ENCODE results near the gene GRIK5.

GRCh38 chr19:41994994-41995958 lies 74.7 kb downstream of the GRIK5 start:
- TF ChIP-seq CTCF (optimal IDR thresholded peaks at IDR 0.05 in 1 of 3, IDR thresholded peaks at IDR 0.05 in 1 of 3, conservative IDR thresholded peaks at IDR 0.05 in 1 of 3; ENCODE audit: extremely low read depth in 1 of 3, insufficient read depth in 2 of 3, low read length in 3 of 3) (no peak), EZH2 (IDR thresholded peaks at IDR 0.05; ENCODE audit: low read length) (no peak)
